ENCODE measurements around the gene RALY. TPM values are rescaled to one million over a fixed set of nuclear protein-coding genes. Genes with fewer than 3 reads are reported as not detected.

Gene RALY
- total RNA-seq, 1 donor from 2014 or later: 234 TPM

DNA sequence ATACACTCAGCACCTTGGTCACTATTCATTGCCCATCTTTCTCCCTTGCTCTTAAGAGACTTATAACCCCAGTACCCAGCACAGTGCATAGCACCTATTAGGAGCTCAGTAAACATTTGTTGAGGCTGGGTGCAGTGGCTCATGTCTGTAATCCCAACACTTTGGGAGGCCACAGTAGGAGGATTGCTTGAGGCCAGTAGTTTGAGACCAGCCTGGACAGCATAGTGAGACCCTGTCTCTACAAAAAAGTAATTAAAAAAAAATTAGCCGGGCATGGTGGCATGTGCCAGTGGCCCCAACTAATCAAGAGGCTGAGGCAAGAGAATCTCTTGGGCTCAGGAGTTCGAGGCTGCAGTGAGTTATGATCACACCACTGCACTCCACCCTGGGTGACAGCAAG, 126.5 kb downstream of the RALY start:
- DNase-seq: no peak
- H3K4me1 Mint-ChIP-seq (ENCODE audit: low read depth, unreplicated experiment): no peaks in the 10 kb centered on the region
- no peaks in the 10 kb centered on the region for H3K9me3 Mint-ChIP-seq (ENCODE audit: unreplicated experiment)
- H3K27me3 Mint-ChIP-seq (ENCODE audit: unreplicated experiment): peaks cover 3% of the 10 kb centered on the region
- H3K36me3 Mint-ChIP-seq (ENCODE audit: unreplicated experiment): no peaks in the 10 kb centered on the region
- no peak overlapping the region for H3K4me3 Mint-ChIP-seq (ENCODE audit: unreplicated experiment)
- no peak overlapping the region for H3K27ac Mint-ChIP-seq (ENCODE audit: unreplicated experiment)
- no peak for TF ChIP-seq CTCF (IDR thresholded peaks at IDR 0.05; ENCODE audit: partially characterized antibody, unreplicated experiment)

DNA sequence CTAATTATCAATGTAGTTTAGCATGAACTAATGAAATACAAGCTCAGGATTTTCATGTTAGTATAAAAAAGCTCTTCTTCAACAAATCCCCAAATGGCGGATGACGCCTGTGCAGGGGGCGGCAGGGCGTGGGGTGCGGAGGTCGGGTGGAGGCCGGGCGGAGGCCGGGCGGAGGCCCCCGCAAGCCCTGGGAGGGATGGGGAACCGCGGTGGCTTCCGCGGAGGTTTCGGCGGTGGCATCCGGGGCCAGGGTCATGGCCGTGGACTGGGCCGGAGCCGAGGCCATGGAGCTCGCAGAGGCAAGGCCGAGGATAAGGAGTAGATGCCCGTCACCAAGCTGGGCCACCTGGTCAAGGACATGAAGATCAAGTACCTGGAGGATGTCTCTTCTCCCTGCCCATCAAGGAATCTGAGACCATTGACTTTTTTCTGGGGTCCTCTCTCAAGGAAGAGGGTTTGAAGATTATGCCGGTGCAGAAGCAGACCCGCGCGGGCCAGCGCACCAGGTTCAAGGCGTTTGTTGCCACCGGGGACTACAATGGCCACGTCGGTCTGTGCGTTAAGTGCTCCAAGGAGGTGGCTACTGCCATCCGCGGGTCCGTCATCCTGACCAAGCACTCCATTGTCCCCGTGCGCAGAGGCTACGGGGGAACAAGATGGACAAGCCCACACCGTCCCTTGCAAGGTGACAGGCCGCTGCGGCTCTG, 128.7 kb downstream of the RALY start:
- Mint-ChIP-seq H3K9me3 (ENCODE audit: unreplicated experiment) (no peaks in the 10 kb centered on the region), H3K36me3 (ENCODE audit: unreplicated experiment) (peaks cover 4% of the 10 kb centered on the region), H3K27me3 (ENCODE audit: unreplicated experiment) (peaks cover 5% of the 10 kb centered on the region), H3K4me3 (ENCODE audit: unreplicated experiment) (no peak overlapping the region), H3K4me1 (ENCODE audit: low read depth, unreplicated experiment) (no peaks in the 10 kb centered on the region), H3K27ac (ENCODE audit: unreplicated experiment) (no peak overlapping the region)
- TF ChIP-seq CTCF (IDR thresholded peaks at IDR 0.05; ENCODE audit: partially characterized antibody, unreplicated experiment): no peak
- DNase-seq: no peak

DNA sequence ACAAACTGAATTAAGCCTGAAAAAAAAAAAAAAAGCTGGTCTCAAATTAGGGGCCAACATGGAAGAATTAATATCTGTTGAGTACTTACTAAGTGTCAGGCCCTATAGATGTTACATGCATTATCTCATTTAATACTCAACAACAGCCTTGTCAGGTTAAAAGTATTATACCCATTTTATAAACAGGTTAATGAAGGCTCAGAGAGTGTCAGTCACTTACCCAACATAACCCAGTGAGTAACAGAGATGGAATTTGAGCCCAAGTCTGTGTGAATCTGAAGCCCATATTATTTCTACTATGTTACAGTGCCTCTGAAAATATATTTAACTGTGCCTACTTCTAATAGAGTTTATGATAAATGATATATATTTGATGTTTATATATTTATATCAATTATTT, 129.6 kb downstream of the RALY start:
- H3K27me3 Mint-ChIP-seq (ENCODE audit: unreplicated experiment): peaks cover 5% of the 10 kb centered on the region
- H3K4me3 Mint-ChIP-seq (ENCODE audit: unreplicated experiment): no peak overlapping the region
- H3K4me1 Mint-ChIP-seq (ENCODE audit: low read depth, unreplicated experiment): no peaks in the 10 kb centered on the region
- DNase-seq: no peak
- H3K9me3 Mint-ChIP-seq (ENCODE audit: unreplicated experiment): no peaks in the 10 kb centered on the region
- H3K36me3 Mint-ChIP-seq (ENCODE audit: unreplicated experiment): peaks cover 4% of the 10 kb centered on the region
- no peak for TF ChIP-seq CTCF (IDR thresholded peaks at IDR 0.05; ENCODE audit: partially characterized antibody, unreplicated experiment)
- no peak overlapping the region for H3K27ac Mint-ChIP-seq (ENCODE audit: unreplicated experiment)

DNA sequence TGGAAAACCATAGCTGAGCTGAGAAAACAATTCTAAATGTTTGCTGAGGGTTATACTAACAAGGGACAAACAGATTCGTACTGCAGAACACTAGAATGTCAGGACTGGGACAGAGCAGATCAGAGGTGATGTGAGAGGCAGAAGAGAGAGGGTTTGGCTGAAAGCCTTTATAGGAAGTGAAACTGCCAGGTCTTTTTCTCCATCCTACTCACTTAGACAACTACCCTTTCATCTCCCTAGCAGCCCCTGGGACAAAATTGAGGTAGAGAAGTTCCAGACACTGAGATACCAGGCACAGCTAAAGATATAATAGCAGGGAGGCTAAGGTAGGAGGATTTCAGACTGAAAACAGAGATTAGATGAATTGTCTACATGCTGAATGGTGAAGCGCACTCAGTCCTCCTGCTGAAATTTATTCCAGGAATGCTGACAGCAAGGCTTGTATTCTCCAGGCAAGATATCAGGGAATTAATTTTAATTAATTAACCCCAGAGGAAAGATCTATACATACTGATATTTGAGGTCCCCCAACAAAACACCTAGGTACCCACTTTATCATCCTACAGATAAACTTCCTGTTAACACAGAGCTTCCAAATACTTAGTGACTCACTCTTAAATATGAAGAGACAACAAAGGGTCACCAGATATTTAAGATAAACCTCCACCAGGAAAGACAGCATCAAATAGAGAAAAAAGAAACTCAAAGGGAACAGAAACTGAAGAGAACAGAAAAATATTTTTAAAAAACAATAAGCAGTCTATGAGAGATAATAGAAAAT, 130.9 kb downstream of the RALY start:
- Mint-ChIP-seq H3K36me3 (ENCODE audit: unreplicated experiment) (peaks cover 4% of the 10 kb centered on the region), H3K4me1 (ENCODE audit: low read depth, unreplicated experiment) (peaks cover 2% of the 10 kb centered on the region), H3K27ac (ENCODE audit: unreplicated experiment) (no peak overlapping the region), H3K9me3 (ENCODE audit: unreplicated experiment) (no peaks in the 10 kb centered on the region), H3K27me3 (ENCODE audit: unreplicated experiment) (peaks cover 5% of the 10 kb centered on the region), H3K4me3 (ENCODE audit: unreplicated experiment) (no peak overlapping the region)
- no peak for DNase-seq
- TF ChIP-seq CTCF (IDR thresholded peaks at IDR 0.05; ENCODE audit: partially characterized antibody, unreplicated experiment): no peak

- Mint-ChIP-seq H3K4me3 (ENCODE audit: unreplicated experiment) (no peak overlapping the region), H3K4me1 (ENCODE audit: low read depth, unreplicated experiment) (peaks cover 2% of the 10 kb centered on the region), H3K27me3 (ENCODE audit: unreplicated experiment) (peaks cover 5% of the 10 kb centered on the region), H3K27ac (ENCODE audit: unreplicated experiment) (no peak overlapping the region), H3K36me3 (ENCODE audit: unreplicated experiment) (peaks cover 10% of the 10 kb centered on the region), H3K9me3 (ENCODE audit: unreplicated experiment) (peaks cover 6% of the 10 kb centered on the region)
- no peak for DNase-seq
- no peak for TF ChIP-seq CTCF (IDR thresholded peaks at IDR 0.05; ENCODE audit: partially characterized antibody, unreplicated experiment)
Measured at GRCh38 chr20:34127792-34128191, 134.1 kb downstream of the RALY start.
